Stimulated activated CD4-positive, alpha-beta T cell treated with anti-CD3 and anti-CD28 coated beads, Interleukin-1b, Interleukin-23, amount 100 ng/mL, for 24 hours (primary cell): ENCODE data around the gene LSAMP.
A peak's percentile ranks its signal among the peaks of the same experiment; 100 is the strongest.
"Not testable (repeated sequence)": the region's sequence is repeated elsewhere in the genome, so short reads cannot be mapped to it uniquely, and the experiment has no call there.

Source experiments
- DNase-seq, 4 experiments: peaks; one replicate each; pipeline ENCODE4 v3.0.0-alpha.2; 2020; ENCODE audit warnings: low read depth in 4 of 4, low spot score in 1 of 4

Gene LSAMP

GRCh38 chr3:115814778-115815380, 630.4 kb downstream of the LSAMP start:
- peak; percentile 35 to 61 (median 50) for DNase-seq

- no peak for DNase-seq
These were observed 631.3 kb downstream of the LSAMP start for GRCh38 chr3:115814006-115814405.

- DNase-seq = no peak
These were observed 636.5 kb downstream of the LSAMP start for GRCh38 chr3:115808816-115809215.

- no peak for DNase-seq
These were observed 637.0 kb downstream of the LSAMP start for GRCh38 chr3:115808244-115808643.

- no peak for DNase-seq
These were observed 638.8 kb downstream of the LSAMP start for GRCh38 chr3:115806501-115806900.

- DNase-seq = no peak
These were observed 639.8 kb downstream of the LSAMP start for GRCh38 chr3:115805520-115805919.

- DNase-seq = no peak
These were observed 640.6 kb downstream of the LSAMP start for GRCh38 chr3:115804713-115805119.

- DNase-seq = no peak
These were observed 641.1 kb downstream of the LSAMP start for GRCh38 chr3:115804200-115804599.

GRCh38 chr3:115803661-115804060, 641.6 kb downstream of the LSAMP start:
- DNase-seq = no peak

GRCh38 chr3:115800489-115801075, 644.7 kb downstream of the LSAMP start:
- DNase-seq = no peak

- not testable (repeated sequence) for DNase-seq
These were observed 645.2 kb downstream of the LSAMP start for GRCh38 chr3:115800065-115800464.

GRCh38 chr3:115792206-115792955, 652.9 kb downstream of the LSAMP start:
- DNase-seq = no peak

- not testable (repeated sequence) for DNase-seq
These were observed 653.8 kb downstream of the LSAMP start for GRCh38 chr3:115791271-115792153.

GRCh38 chr3:115790759-115791158, 654.5 kb downstream of the LSAMP start:
- peak in 3 of 4 experiments; percentile 18 to 42 (median 26) for DNase-seq

GRCh38 chr3:115789481-115789880, 655.8 kb downstream of the LSAMP start:
- no peak for DNase-seq

GRCh38 chr3:115788921-115789470, 656.3 kb downstream of the LSAMP start:
- DNase-seq = no peak

GRCh38 chr3:115787818-115788217, 657.5 kb downstream of the LSAMP start:
- no peak for DNase-seq

- DNase-seq = no peak
These were observed 659.5 kb downstream of the LSAMP start for GRCh38 chr3:115785782-115786181.

GRCh38 chr3:115784739-115785536, 660.3 kb downstream of the LSAMP start:
- DNase-seq = no peak
